SK-N-MC (cell line): ENCODE results near the gene R3HCC1L.

Experiments used
- DNase-seq: peaks from one replicate; pipeline ENCODE4 v3.0.0-alpha.2; 2011; ENCODE audit warnings: low read depth, low spot score
- H3K27ac ChIP-seq: fragments of 200-600 bp; sonication (generic); 2 replicates; pipeline ENCODE4 v1.5.1; 2016; ENCODE audit warnings: mixed run types
- H3K36me3 ChIP-seq: fragments of 200-600 bp; sonication (generic); 2 replicates; pipeline ENCODE4 v1.6.1; 2017; ENCODE audit warnings: antibody characterized with exemption, low read length, mixed read lengths; ENCODE audit not compliant: insufficient read depth
- H3K4me3 ChIP-seq: fragments of 200-600 bp; sonication (generic); 2 replicates; pipeline ENCODE4 v1.5.1; 2016
- H3K9ac ChIP-seq: fragments of 200-600 bp; sonication (generic); 2 replicates; pipeline ENCODE4 v1.8.0; 2017; ENCODE audit warnings: mixed run types, mixed read lengths; ENCODE audit not compliant: insufficient read length
- H3K9me3 ChIP-seq: fragments of 200-600 bp; sonication (generic); 2 replicates; pipeline ENCODE4 v1.6.1; 2017; ENCODE audit warnings: low read depth, mild to moderate bottlenecking, antibody characterized with exemption, low read length, moderate library complexity, mixed read lengths
- EZH2 ChIP-seq: fragments of 200-600 bp; sonication (generic); IDR thresholded peaks from one replicate; pipeline ENCODE4 v1.6.1; 2017; ENCODE audit warnings: antibody characterized with exemption
- FOXP2 ChIP-seq: optimal IDR thresholded peaks from 2 replicates; pipeline ENCODE3; 2011; ENCODE audit warnings: mild to moderate bottlenecking, moderate library complexity; ENCODE audit not compliant: insufficient read depth; ENCODE audit errors: extremely low read length, control extremely low read depth
- POLR2AphosphoS5 ChIP-seq: IDR thresholded peaks from 2 replicates; pipeline ENCODE4 v1.6.1; 2012; ENCODE audit warnings: mild to moderate bottlenecking, low read depth, low read length, borderline replicate concordance

The R3HCC1L gene

GRCh38 chr10:98097616-98098015, 36.8 kb upstream of the R3HCC1L start:
- no peak for DNase-seq
- no peaks in the 10 kb centered on the region for H3K9me3 ChIP-seq
- H3K9ac ChIP-seq = no peak overlapping the region
- TF ChIP-seq POLR2AphosphoS5 (no peak), EZH2 (no peak), FOXP2 (no peak)
- H3K36me3 ChIP-seq = no peaks in the 10 kb centered on the region
- H3K4me3 ChIP-seq = no peak overlapping the region
- H3K27ac ChIP-seq = no peak overlapping the region

- Histone ChIP-seq H3K9me3 (no peaks in the 10 kb centered on the region), H3K4me3 (no peak overlapping the region), H3K9ac (no peak overlapping the region), H3K36me3 (no peaks in the 10 kb centered on the region), H3K27ac (no peak overlapping the region)
- no peak for TF ChIP-seq POLR2AphosphoS5
- no peak for TF ChIP-seq FOXP2
- TF ChIP-seq EZH2 = no peak
- no peak for DNase-seq
These were observed 36.2 kb upstream of the R3HCC1L start for GRCh38 chr10:98098247-98098646.

- H3K4me3 ChIP-seq = no peak overlapping the region
- no peak overlapping the region for H3K9ac ChIP-seq
- TF ChIP-seq FOXP2 (no peak), POLR2AphosphoS5 (no peak), EZH2 (no peak)
- no peak overlapping the region for H3K27ac ChIP-seq
- H3K36me3 ChIP-seq = no peaks in the 10 kb centered on the region
- DNase-seq = no peak
- no peaks in the 10 kb centered on the region for H3K9me3 ChIP-seq
These were observed 34.0 kb upstream of the R3HCC1L start for GRCh38 chr10:98100476-98100875.

- no peak overlapping the region for H3K27ac ChIP-seq
- H3K9me3 ChIP-seq = no peaks in the 10 kb centered on the region
- DNase-seq = no peak
- no peak overlapping the region for H3K9ac ChIP-seq
- H3K36me3 ChIP-seq = no peaks in the 10 kb centered on the region
- TF ChIP-seq POLR2AphosphoS5 (no peak), EZH2 (no peak), FOXP2 (no peak)
- H3K4me3 ChIP-seq = no peak overlapping the region
These were observed 33.1 kb upstream of the R3HCC1L start for GRCh38 chr10:98101366-98101765.

- Histone ChIP-seq H3K9ac (no peak overlapping the region), H3K4me3 (no peak overlapping the region), H3K9me3 (no peaks in the 10 kb centered on the region), H3K27ac (no peak overlapping the region), H3K36me3 (no peaks in the 10 kb centered on the region)
- TF ChIP-seq FOXP2 (no peak), POLR2AphosphoS5 (no peak), EZH2 (no peak)
- DNase-seq = no peak
These were observed 30.3 kb upstream of the R3HCC1L start for GRCh38 chr10:98104125-98104524.

- no peak overlapping the region for H3K9ac ChIP-seq
- H3K27ac ChIP-seq = no peak overlapping the region
- H3K9me3 ChIP-seq = no peaks in the 10 kb centered on the region
- H3K36me3 ChIP-seq = no peaks in the 10 kb centered on the region
- TF ChIP-seq FOXP2 = no peak
- TF ChIP-seq POLR2AphosphoS5 = no peak
- TF ChIP-seq EZH2 = no peak
- no peak overlapping the region for H3K4me3 ChIP-seq
- DNase-seq = no peak
These were observed 27.9 kb upstream of the R3HCC1L start for GRCh38 chr10:98106531-98106930.

- no peak for DNase-seq
- H3K27ac ChIP-seq = no peak overlapping the region
These were observed 26.6 kb upstream of the R3HCC1L start for GRCh38 chr10:98107644-98108430.

GRCh38 chr10:98110356-98110755, 24.1 kb upstream of the R3HCC1L start:
- Histone ChIP-seq H3K9me3 (no peaks in the 10 kb centered on the region), H3K27ac (no peak overlapping the region), H3K36me3 (no peaks in the 10 kb centered on the region), H3K4me3 (no peak overlapping the region), H3K9ac (no peak overlapping the region)
- TF ChIP-seq FOXP2 = no peak
- TF ChIP-seq POLR2AphosphoS5 = no peak
- TF ChIP-seq EZH2 = no peak
- DNase-seq = no peak

More at GRCh38 chr10:98107644-98108430, 26.6 kb upstream of the R3HCC1L start:
- Histone ChIP-seq H3K4me3 (no peak overlapping the region), H3K9ac (no peak overlapping the region), H3K9me3 (no peaks in the 10 kb centered on the region), H3K36me3 (no peaks in the 10 kb centered on the region)
- no peak for TF ChIP-seq EZH2
- TF ChIP-seq POLR2AphosphoS5 = no peak
- TF ChIP-seq FOXP2 = no peak

GRCh38 chr10:98115031-98115787, 19.2 kb upstream of the R3HCC1L start:
- no peak overlapping the region for H3K4me3 ChIP-seq
- no peak for TF ChIP-seq EZH2
- TF ChIP-seq FOXP2 = no peak
- no peak for TF ChIP-seq POLR2AphosphoS5
- H3K36me3 ChIP-seq = no peaks in the 10 kb centered on the region
- DNase-seq = no peak
- no peaks in the 10 kb centered on the region for H3K9me3 ChIP-seq
- no peak overlapping the region for H3K27ac ChIP-seq
- H3K9ac ChIP-seq = no peak overlapping the region
